ENCODE results near the gene LNX1. TPM values are rescaled to one million over a fixed set of nuclear protein-coding genes. Genes with fewer than 3 reads are reported as not detected.

The LNX1 gene
- total RNA-seq, 1 experiment from 2014 or later, result 3.3 TPM

- CTCF ChIA-PET, result interaction anchor here (1.2 kb wide), 1 partner anchor 17 kb away, joined by 3 read pairs; no protein-coding TSS in a partner anchor
- Histone ChIP-seq H3K9ac (ENCODE audit: low read length) (no peak overlapping the region), H3K4me1 (ENCODE audit: control insufficient read depth in 1 of 2, insufficient read depth in 2 of 2, low read length in 2 of 2) (no peaks in the 10 kb centered on the region), H2AFZ (ENCODE audit: low read depth, low read length, poor library complexity, severe bottlenecking) (no peak overlapping the region), H4K20me1 (ENCODE audit: insufficient read depth) (no peaks in the 10 kb centered on the region), H3K4me3 (replicated peaks in 1 of 2; ENCODE audit: low read depth in 1 of 2, low read length in 2 of 2) (no peak overlapping the region), H3K27ac (ENCODE audit: low read depth, low read length) (no peak overlapping the region), H3K4me2 (ENCODE audit: low read length) (no peak overlapping the region), H3K27me3 (ENCODE audit: insufficient read depth, low read length) (no peaks in the 10 kb centered on the region), H3K9me3 (ENCODE audit: control insufficient read depth in 1 of 2, insufficient read depth in 1 of 2, low read depth in 1 of 2, low read length in 2 of 2) (no peaks in the 10 kb centered on the region), H3K9me2 (ENCODE audit: insufficient read depth) (no peaks in the 10 kb centered on the region), H3K36me3 (ENCODE audit: control insufficient read depth in 1 of 2, insufficient read depth in 2 of 2, low read length in 2 of 2) (no peaks in the 10 kb centered on the region), H3K79me2 (ENCODE audit: insufficient read depth, low read length) (no peaks in the 10 kb centered on the region)
- intact Hi-C loops (cut with micrococcal nuclease), result loop anchor here (10.0 kb wide), 2 partner anchors 424 to 616 kb away; no protein-coding TSS in a partner anchor
- RAD21 ChIA-PET (ENCODE audit: low non-redundant PET in 1 of 2, low total read pairs in 2 of 2, uncharacterized antibody in 2 of 2, unreplicated experiment in 2 of 2), result no interaction called here
- BruUV-seq (replicated peaks), result no TSS peak
- ATAC-seq (no peak), DNase-seq (ENCODE audit: low read depth, low spot score) (no peak)
- no peak for TF ChIP-seq EZH2phosphoT487 (IDR thresholded peaks at IDR 0.05; ENCODE audit: borderline replicate concordance)
- TF ChIP-seq ATF3 (IDR thresholded peaks at IDR 0.05), result no peak
- TF ChIP-seq REST (IDR thresholded peaks at IDR 0.05; ENCODE audit: low read depth), result no peak
- POLR2A ChIA-PET, result no interaction called here
Measured at GRCh38 chr4:53618321-53618720, 27.0 kb upstream of the LNX1 start.

GRCh38 chr4:53617101-53617680 is 25.9 kb upstream of the LNX1 start:
- no peaks in the 10 kb centered on the region for H3K4me1 ChIP-seq (ENCODE audit: control insufficient read depth in 1 of 2, insufficient read depth in 2 of 2, low read length in 2 of 2)
- H4K20me1 ChIP-seq (ENCODE audit: insufficient read depth), result no peaks in the 10 kb centered on the region
- no peaks in the 10 kb centered on the region for H3K79me2 ChIP-seq (ENCODE audit: insufficient read depth, low read length)
- no TSS peak for BruUV-seq (replicated peaks)
- H3K27ac ChIP-seq (ENCODE audit: low read depth, low read length), result no peak overlapping the region
- POLR2A ChIA-PET, result no interaction called here
- H3K4me3 ChIP-seq (replicated peaks in 1 of 2; ENCODE audit: low read depth in 1 of 2, low read length in 2 of 2), result no peak overlapping the region
- RAD21 ChIA-PET (ENCODE audit: low non-redundant PET in 1 of 2, low total read pairs in 2 of 2, uncharacterized antibody in 2 of 2, unreplicated experiment in 2 of 2), result no interaction called here
- no peaks in the 10 kb centered on the region for H3K9me3 ChIP-seq (ENCODE audit: control insufficient read depth in 1 of 2, insufficient read depth in 1 of 2, low read depth in 1 of 2, low read length in 2 of 2)
- no peak overlapping the region for H2AFZ ChIP-seq (ENCODE audit: low read depth, low read length, poor library complexity, severe bottlenecking)
- H3K36me3 ChIP-seq (ENCODE audit: control insufficient read depth in 1 of 2, insufficient read depth in 2 of 2, low read length in 2 of 2), result no peaks in the 10 kb centered on the region
- intact Hi-C loops (cut with micrococcal nuclease), result loop anchor here (10.0 kb wide), 2 partner anchors 422 to 618 kb away; no protein-coding TSS in a partner anchor
- DNase-seq (ENCODE audit: low read depth, low spot score), result no peak
- no peak overlapping the region for H3K4me2 ChIP-seq (ENCODE audit: low read length)
- H3K9ac ChIP-seq (ENCODE audit: low read length), result no peak overlapping the region
- CTCF ChIA-PET, result no interaction called here
- ATAC-seq, result no peak
- H3K9me2 ChIP-seq (ENCODE audit: insufficient read depth), result no peaks in the 10 kb centered on the region
- H3K27me3 ChIP-seq (ENCODE audit: insufficient read depth, low read length), result 0 out of 2 replicates have a peak, but pooled peaks cover under 1% of the 10 kb centered on the region
- TF ChIP-seq POLR2A (IDR thresholded peaks at IDR 0.05; ENCODE audit: borderline replicate concordance, extremely low read depth, insufficient read depth, insufficient read length) (no peak), MAX (IDR thresholded peaks at IDR 0.05) (no peak), SP1 (IDR thresholded peaks at IDR 0.05; ENCODE audit: low read depth) (no peak), ELF1 (IDR thresholded peaks at IDR 0.05; ENCODE audit: borderline replicate concordance, low read depth) (no peak), JUND (IDR thresholded peaks at IDR 0.05) (no peak), RAD21 (IDR thresholded peaks at IDR 0.05; ENCODE audit: low read depth) (no peak), SRF (IDR thresholded peaks at IDR 0.05; ENCODE audit: low read depth) (no peak), ZNF274 (IDR thresholded peaks at IDR 0.05; ENCODE audit: low read depth, low read length) (no peak), POLR2AphosphoS5 (IDR thresholded peaks at IDR 0.05; ENCODE audit: low read depth, low read length) (no peak), ZBTB33 (IDR thresholded peaks at IDR 0.05; ENCODE audit: extremely low read depth, insufficient replicate concordance, low read length) (no peak)

Measured in HCT116 (cell line).